ENCODE measurements around the gene MRTFB.

MRTFB gene

DNA sequence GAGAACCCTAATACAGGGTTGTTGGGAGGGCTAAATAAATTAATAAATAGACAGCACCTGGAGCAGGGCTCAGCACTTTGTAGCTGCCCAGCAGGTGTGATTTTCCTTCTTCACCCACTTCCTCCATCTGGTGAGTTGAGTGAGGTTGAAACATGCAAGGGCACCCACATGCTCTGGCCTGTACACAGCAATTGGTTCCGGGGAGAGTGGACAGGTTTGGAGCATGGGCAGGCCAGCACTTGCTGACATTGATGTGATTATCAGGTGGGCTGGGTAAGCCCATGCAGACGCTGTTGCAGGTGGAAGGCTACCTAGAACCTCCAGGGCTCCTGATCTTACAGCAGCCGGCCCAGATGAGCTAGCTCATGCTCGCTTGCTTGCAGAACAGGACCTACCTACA is 1.3 kb upstream of the MRTFB start:
- DNase-seq: no peak

- DNase-seq: no peak
Observed at GRCh38 chr16:14070555-14070876, 603 bp upstream of the MRTFB start.

DNA sequence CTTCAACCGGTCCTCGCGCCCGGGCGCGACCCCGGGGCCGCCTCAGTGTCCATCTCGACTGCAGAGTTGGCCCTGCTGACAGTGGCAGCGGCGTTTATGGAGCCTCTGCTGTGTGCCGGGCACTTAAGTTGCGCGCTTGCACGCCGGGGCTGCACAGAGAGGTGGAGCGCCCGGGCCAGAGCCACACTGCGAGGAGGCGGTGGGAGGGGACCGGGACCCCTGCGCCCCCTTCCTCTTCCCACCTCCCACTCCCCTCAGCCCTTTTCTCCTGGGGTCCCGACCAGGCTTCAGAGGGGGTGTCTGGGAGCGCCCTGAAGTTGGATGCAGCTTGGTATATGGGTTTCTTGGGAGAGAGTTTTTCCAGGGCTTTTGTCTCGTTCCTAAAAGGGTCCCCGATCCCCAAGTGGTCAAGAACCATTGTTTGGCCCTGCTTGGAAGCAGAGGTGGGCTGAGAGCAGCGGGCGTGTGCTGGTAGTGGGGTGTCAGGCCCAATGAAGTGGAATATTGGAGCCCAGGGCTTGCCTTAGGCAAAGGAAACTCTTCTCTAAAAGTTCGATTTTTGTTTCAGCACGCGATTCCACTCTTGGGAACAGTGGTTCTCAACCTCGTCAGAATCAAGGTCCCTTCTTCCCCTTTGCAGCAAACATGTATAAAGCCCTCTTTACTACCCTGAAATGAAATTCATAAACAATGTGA is 605 bp downstream of the MRTFB start:
- DNase-seq: peak in 1 of 2 donors; percentile 34

DNA sequence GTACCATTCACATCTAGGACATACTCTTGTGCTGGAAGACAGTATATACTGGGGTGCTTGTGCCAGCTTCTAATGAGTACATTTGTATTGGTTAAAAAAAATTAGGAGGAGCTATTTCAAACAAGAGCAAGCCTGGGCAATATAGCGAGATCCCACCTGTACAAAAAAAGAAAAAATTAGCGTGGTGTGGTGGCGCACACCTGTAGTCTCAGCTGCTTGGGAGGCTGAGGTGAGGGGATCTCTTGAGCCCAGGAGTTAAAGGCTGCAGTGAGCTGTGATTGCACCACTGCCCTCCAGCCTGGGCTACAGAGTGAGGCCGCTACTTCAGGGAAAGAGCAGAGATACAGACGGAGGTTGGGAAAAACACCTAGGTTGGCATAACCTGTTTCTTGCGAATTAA is 1.2 kb downstream of the MRTFB start:
- no peak for DNase-seq

- DNase-seq: no peak
Observed at GRCh38 chr16:14074544-14074943, 3.4 kb downstream of the MRTFB start.

DNA sequence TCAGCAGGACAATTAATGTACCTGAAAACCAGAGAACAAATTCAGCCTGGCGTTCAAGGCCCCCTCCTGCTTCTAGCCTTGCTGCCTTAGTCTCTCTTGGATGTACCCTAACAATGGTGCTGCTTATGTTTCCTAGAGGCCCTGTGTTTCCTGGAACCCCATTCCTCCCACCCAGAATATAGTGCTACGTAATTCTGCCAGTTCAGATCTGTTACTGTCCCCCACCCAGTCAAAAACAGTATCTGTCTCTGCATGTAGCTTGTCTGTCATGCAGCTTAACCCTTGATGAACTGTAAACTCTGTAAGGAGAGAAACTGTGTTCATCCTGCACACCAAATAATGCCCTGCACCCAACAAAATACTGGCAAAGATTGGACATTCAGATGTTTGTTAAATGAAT is 6.8 kb downstream of the MRTFB start:
- no peak for DNase-seq

- no peak for DNase-seq
Observed at GRCh38 chr16:14086477-14086876, 15.4 kb downstream of the MRTFB start.

GRCh38 chr16:14087181-14087580 is 16.1 kb downstream of the MRTFB start:
- no peak for DNase-seq

GRCh38 chr16:14087590-14088154 is 16.6 kb downstream of the MRTFB start:
- DNase-seq: no peak

DNA sequence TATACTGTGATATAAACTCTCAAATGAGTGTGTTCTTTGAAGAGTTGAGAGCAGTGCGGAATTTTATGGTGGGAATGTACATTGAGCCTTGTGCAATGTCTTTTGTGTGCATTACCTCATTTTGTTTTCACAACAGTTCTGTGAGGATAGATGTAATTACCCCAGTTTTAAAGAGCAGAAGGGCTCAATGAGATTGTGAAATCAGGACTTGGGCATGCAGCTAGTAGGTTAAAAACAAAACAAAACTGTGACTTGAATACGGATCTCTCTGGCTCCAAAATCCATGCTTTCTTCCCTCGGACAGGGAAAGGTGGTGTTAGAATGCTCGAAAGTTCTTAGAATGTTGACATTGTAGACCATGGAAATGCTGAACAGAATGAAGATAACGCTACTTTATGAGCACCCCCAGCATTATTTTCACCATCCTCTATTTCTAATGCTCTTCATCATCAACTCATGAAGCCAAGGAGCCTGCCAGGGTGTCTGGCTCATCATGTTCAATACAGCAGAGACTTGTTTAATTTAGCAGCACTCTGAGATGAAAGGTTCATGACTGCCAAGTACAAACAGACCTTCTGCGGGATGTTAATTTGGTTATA is 17.1 kb downstream of the MRTFB start:
- no peak for DNase-seq

- no peak for DNase-seq
Observed at GRCh38 chr16:14089283-14089823, 18.2 kb downstream of the MRTFB start.

DNA sequence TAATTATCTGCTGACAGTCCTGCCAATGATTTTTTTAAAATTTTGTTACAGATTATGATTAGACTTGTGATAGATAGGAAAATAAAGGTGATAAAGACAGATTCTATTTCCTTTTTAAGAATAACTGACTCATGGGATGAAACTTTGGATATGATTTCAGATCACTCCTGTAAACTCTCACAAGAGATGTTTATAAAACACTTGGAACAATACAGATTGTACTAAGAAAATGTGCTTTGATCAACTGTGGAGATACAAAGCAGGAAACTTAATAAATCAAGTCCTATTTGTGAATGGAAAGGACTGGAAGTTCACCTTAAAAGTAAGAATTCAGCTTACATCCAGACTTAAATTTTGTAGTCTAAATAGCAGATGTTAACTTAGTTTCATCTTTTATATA is 21.4 kb downstream of the MRTFB start:
- no peak for DNase-seq

GRCh38 chr16:14095883-14096551 is 24.9 kb downstream of the MRTFB start:
- no peak for DNase-seq

GRCh38 chr16:14097182-14097959 is 26.3 kb downstream of the MRTFB start:
- no peak for DNase-seq

- DNase-seq: no peak
Observed at GRCh38 chr16:14098081-14098480, 27.0 kb downstream of the MRTFB start.

DNA sequence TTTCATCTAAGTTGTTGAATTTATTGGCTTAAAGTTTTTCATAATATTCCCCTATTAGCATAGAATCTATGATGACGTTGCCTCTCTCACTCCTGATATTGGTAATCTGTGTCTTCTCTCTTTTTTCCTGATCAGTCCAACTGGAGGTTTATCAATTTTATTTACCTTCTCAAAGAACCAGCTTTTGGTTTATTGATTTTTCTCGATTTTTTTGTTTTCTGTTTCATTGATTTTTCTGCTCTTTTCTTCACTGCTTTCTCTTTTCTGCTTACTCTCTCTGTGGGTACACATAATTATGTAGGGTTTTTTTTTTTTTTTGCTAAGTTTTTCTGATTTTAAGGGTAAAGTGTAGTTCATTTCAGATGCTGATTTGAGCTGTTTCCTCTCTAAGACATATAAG is 29.7 kb downstream of the MRTFB start:
- DNase-seq: no peak

DNA sequence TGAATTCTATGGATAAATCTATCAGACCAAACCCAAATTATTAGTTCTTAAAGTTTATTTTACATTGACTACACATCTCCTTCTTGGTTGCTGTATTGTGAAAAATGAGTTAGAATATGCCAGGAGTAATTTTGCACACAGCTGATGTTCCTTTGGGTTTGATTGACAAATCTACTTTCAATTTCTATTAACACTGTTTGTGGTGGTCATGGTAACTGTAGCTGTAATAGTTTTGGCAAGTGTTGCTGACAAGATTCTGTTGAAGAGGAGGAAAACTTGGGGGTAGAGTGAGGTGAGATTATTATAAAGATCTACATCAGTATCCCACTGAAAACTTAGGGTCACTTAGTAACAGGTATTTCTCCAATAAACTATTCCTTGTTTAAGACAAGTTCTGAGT is 30.3 kb downstream of the MRTFB start:
- DNase-seq: no peak

GRCh38 chr16:14102925-14103720 is 32.0 kb downstream of the MRTFB start:
- no peak for DNase-seq

- DNase-seq: no peak
Observed at GRCh38 chr16:14104066-14104465, 32.9 kb downstream of the MRTFB start.

GRCh38 chr16:14105760-14106375 is 34.7 kb downstream of the MRTFB start:
- DNase-seq: no peak

- no peak for DNase-seq
Observed at GRCh38 chr16:14106457-14106856, 35.3 kb downstream of the MRTFB start.

DNA sequence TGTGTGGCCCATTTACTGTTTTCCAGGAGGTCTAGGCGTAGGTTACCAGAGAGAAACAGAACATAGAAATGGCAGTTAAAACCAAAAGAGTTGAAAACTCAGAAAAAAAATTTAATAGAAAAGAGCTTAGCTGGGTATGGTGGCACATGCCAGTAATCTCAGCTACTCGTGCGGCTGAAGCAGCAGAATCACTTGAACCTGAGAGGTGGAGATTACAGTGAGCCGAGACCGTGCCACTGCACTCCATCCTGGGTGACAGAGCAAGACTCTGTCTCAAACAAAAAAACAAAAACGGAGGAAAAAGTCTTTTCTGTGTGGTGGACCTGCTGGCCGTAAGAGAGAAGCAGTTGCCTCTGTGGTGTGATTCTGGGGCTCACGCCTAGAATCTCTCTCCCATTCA is 35.8 kb downstream of the MRTFB start:
- DNase-seq: no peak

Data from stimulated activated CD4-positive, alpha-beta T cell treated with anti-CD3 and anti-CD28 coated beads, Interleukin-2, amount 100 ng/mL, for 48 hours (primary cell).